ENCODE measurements around the gene PCBP1.

Gene PCBP1

DNA sequence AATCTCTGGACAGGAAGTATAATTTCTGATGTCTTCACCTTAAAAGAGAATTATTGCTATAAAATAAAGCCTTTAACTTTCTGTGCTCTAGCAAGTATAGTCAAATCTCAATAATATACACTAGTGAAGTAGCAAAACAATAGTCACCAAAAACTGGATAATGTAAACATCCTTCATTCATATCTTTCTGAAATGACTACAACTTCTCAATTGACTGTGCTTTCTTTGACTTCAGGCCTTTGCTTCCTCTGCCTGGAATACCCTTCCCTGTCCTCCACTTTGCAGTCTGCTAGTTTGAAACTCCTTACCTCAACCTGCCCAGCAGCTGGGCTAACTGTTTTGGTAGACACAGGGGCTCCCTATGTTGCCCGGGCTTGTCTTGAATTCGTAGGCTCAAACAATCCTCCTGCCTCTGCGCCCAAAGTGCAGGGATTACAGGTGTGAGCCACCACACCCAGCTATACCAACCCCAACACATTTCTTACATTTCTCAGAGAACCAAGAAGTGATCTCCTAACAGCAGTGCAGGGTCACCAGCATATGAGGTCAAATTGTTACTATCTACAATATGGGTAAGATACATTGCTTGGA, 6.6 kb upstream of the PCBP1 start:
- DNase-seq (ENCODE audit: insufficient read length, low spot score) (no peak), FAIRE-seq (no peak)
- TF ChIP-seq, protein P1, sequence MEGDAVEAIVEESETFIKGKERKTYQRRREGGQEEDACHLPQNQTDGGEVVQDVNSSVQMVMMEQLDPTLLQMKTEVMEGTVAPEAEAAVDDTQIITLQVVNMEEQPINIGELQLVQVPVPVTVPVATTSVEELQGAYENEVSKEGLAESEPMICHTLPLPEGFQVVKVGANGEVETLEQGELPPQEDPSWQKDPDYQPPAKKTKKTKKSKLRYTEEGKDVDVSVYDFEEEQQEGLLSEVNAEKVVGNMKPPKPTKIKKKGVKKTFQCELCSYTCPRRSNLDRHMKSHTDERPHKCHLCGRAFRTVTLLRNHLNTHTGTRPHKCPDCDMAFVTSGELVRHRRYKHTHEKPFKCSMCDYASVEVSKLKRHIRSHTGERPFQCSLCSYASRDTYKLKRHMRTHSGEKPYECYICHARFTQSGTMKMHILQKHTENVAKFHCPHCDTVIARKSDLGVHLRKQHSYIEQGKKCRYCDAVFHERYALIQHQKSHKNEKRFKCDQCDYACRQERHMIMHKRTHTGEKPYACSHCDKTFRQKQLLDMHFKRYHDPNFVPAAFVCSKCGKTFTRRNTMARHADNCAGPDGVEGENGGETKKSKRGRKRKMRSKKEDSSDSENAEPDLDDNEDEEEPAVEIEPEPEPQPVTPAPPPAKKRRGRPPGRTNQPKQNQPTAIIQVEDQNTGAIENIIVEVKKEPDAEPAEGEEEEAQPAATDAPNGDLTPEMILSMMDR (IDR thresholded peaks at IDR 0.05; ENCODE audit: insufficient read depth, missing control alignments) = no peak

DNA sequence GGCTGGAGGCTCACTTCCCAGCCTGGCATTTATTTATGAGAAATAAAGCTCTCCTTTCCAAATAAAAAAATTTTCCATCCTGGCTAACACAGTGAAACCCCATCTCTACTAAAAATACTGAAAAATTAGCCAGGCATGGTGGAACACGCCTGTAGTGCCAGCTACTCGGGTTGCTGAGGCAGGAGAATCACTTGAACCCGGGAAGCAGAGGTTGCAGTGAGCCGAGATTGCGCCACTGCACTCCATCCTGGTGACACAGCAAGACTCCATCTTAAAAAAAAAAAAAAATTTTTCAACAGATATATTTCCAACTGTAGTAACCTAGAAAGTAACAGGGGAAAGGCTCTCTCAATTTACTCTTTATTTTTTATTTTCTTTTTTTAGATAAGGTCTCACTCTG, 6.1 kb upstream of the PCBP1 start:
- TF ChIP-seq, protein P1 (IDR thresholded peaks at IDR 0.05; ENCODE audit: insufficient read depth, missing control alignments) = no peak
- DNase-seq (ENCODE audit: insufficient read length, low spot score) = no peak
- no peak for FAIRE-seq

DNA sequence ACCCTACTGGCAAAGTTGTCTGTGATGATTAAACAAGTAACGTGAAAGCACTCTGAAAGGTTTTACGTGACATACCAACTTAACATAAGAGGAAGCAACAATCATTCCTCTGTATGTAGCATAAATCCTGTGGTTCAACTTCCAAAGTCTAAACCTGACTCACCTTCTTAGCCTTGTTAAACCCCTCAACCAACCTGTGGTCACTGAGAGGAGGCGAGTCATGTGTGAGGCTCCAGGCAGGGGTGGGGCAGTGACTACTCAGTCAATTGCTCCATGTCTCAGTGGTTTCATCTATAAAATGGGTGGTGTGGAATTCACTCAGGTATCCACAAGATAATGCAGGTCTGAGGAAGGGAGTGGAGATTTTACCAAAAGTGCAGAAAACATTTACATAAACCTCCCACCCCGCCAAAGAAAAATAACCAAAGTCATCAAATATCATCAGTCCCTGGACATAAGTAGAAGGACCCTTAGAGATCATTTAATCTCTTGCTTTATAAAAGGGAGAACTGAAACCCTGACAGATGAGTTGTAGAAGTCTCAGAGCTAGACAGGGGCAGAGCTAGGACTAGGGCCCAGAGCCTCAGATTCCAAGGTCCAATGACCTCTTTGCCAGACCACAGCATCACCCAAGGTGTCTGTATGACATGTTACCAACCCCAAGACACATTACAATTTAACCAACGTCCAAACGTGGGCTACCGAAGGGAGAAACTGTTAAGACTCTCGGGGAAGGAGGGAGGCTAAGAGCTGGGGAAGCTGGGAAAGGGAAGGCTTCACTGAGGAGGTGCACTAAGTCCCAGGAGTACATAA, 3.7 kb upstream of the PCBP1 start:
- FAIRE-seq = no peak
- no peak for DNase-seq (ENCODE audit: insufficient read length, low spot score)
- TF ChIP-seq, protein P1 (IDR thresholded peaks at IDR 0.05; ENCODE audit: insufficient read depth, missing control alignments) = no peak

DNA sequence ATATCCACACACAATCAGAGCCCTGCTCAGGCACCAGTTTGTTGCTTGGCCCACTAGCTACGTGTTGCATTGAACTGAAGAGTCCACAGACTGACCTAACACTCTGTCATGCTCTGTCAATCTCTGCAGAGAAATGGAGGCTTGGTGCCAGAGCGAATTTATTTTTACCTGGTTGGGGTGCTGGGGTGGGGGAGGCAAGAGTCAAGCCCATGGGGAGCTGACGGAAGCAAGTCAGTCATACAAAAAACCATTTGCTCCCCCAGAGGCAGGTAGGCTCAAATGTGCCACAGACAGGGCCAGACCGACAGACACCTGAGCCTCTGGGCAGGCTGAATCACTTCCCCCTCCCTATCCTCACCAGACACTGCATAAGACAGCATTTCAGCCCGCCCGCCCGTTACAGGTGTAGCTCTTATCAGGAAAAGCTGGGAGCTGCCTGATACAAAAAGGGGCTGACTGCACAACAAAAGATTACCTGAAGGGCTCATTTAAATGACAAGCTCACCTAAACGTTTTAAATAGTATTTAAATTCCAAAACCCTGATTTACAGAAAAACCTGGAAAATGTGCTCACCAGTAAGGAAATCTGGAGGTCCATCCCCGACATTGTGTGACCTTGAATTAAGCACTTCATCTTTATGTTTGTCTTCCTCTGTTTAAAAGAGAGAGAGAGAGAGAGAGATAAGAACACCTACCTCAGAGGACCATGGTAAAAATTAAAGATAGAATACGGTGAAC, 2.1 kb upstream of the PCBP1 start:
- DNase-seq (ENCODE audit: insufficient read length, low spot score) (no peak), FAIRE-seq (no peak)
- TF ChIP-seq, protein P1 (IDR thresholded peaks at IDR 0.05; ENCODE audit: insufficient read depth, missing control alignments) = no peak

DNA sequence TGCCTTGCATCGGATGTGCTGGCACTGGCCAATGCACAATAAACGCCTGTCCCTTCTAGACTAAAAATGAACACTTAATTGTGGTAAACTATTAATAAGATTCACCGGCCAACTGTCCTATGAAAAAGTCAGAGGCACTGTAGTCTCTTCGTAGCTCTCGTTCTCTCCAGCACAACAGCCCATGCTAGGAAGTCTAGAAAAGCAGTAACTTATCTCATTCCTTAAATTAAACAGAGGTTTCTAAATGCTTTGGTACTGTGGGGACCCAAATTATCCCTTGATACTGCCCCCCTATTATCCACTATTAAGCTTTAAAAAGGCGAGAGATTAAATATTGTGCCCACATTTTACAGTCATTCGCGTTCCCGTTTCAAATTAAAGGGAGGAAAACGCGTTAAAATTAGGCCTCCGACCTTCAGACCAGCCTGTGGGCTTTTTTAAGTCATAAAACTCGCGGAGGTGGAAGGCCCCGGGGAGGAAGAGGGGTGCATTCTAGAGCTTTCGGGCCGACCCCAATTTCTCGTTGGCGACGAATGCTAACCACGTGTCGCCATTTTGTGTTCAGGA, 1.5 kb upstream of the PCBP1 start:
- TF ChIP-seq, protein P1 (IDR thresholded peaks at IDR 0.05; ENCODE audit: insufficient read depth, missing control alignments) = no peak
- FAIRE-seq (no peak), DNase-seq (ENCODE audit: insufficient read length, low spot score) (no peak)

DNA sequence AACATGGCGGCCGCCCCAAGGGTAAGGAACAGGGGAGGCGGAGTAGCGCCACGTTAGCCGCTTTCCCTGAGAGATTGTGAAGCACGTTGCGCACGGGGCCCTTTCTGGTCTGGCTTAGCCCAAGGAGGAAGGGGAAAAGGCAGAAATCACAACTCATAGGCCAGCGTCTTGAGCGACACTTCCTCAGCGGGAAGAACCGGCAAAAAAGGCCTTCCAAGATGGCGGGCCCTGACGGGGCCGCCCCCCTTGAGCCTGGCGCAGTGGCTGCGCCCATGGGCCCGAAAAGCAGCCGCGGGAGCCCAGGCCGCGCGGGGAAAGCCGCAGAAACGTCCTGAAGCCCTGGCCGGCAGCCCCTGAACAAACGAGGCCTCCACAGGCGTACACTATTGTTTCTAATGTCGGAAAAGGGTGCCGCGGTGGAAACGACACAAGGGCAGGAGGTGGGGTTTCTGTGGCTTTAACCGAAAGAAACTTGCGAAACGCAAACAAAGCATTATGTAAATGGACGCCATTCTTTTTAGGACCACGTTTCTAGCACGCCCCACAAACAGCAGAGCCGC, 919 bp upstream of the PCBP1 start:
- FAIRE-seq (no peak), DNase-seq (ENCODE audit: insufficient read length, low spot score) (no peak)
- TF ChIP-seq, protein P1 (IDR thresholded peaks at IDR 0.05; ENCODE audit: insufficient read depth, missing control alignments) = no peak
